ENCODE results near the gene ATE1. TPM values are rescaled to one million over a fixed set of nuclear protein-coding genes. Genes with fewer than 3 reads are reported as not detected.
"Not testable (repeated sequence)": the region's sequence is repeated elsewhere in the genome, so short reads cannot be mapped to it uniquely, and the experiment has no call there.

Gene ATE1
- total RNA-seq, 1 donor from 2014 or later: 21.9 TPM

- TF ChIP-seq CTCF (IDR thresholded peaks at IDR 0.05) (no peak), POLR2AphosphoS5 (IDR thresholded peaks at IDR 0.05; ENCODE audit: insufficient read depth in 1 of 2, low read depth in 1 of 2) (no peak), POLR2A (IDR thresholded peaks at IDR 0.05) (no peak)
- no peak overlapping the region for H3K27ac ChIP-seq
- no peak overlapping the region for H3K4me3 ChIP-seq
- H3K27me3 ChIP-seq: no peaks in the 10 kb centered on the region
- no peaks in the 10 kb centered on the region for H3K36me3 ChIP-seq
- H3K9me3 ChIP-seq: no peaks in the 10 kb centered on the region
- no peak for DNase-seq (ENCODE audit: extremely low spot score in 2 of 2)
- intact Hi-C loops (cut with DNase I): no loop called here
- H3K4me1 ChIP-seq: no peaks in the 10 kb centered on the region
Observed at GRCh38 chr10:121766426-121766825, 161.4 kb downstream of the ATE1 start.

- peaks cover under 1% of the 10 kb centered on the region for H3K9me3 ChIP-seq
- no peak for DNase-seq (ENCODE audit: extremely low spot score in 2 of 2)
- H3K4me1 ChIP-seq: no peaks in the 10 kb centered on the region
- TF ChIP-seq POLR2A (IDR thresholded peaks at IDR 0.05) (no peak), POLR2AphosphoS5 (IDR thresholded peaks at IDR 0.05; ENCODE audit: insufficient read depth in 1 of 2, low read depth in 1 of 2) (no peak), CTCF (IDR thresholded peaks at IDR 0.05) (no peak)
- no peak overlapping the region for H3K27ac ChIP-seq
- H3K27me3 ChIP-seq: no peaks in the 10 kb centered on the region
- no peaks in the 10 kb centered on the region for H3K36me3 ChIP-seq
- H3K4me3 ChIP-seq: no peak overlapping the region
- intact Hi-C loops (cut with DNase I): no loop called here
Observed at GRCh38 chr10:121765204-121765603, 162.6 kb downstream of the ATE1 start.

- intact Hi-C loops (cut with DNase I): no loop called here
- no peak for DNase-seq (ENCODE audit: extremely low spot score in 2 of 2)
- H3K27me3 ChIP-seq: no peaks in the 10 kb centered on the region
- no peaks in the 10 kb centered on the region for H3K4me1 ChIP-seq
- no peak overlapping the region for H3K4me3 ChIP-seq
- H3K27ac ChIP-seq: no peak overlapping the region
- peaks cover 6% of the 10 kb centered on the region for H3K9me3 ChIP-seq
- peaks cover 0 to 2% of the 10 kb centered on the region in 2 donors for H3K36me3 ChIP-seq
- TF ChIP-seq POLR2AphosphoS5 (IDR thresholded peaks at IDR 0.05; ENCODE audit: insufficient read depth in 1 of 2, low read depth in 1 of 2) (no peak), CTCF (IDR thresholded peaks at IDR 0.05) (no peak), POLR2A (IDR thresholded peaks at IDR 0.05) (no peak)
Observed at GRCh38 chr10:121764233-121764942, 163.4 kb downstream of the ATE1 start.

GRCh38 chr10:121757241-121757640 is 170.6 kb downstream of the ATE1 start:
- H3K4me3 ChIP-seq; DNase-seq (ENCODE audit: extremely low spot score in 2 of 2); intact Hi-C loops (cut with DNase I); H3K27me3 ChIP-seq; H3K27ac ChIP-seq: not testable (repeated sequence)
- Histone ChIP-seq H3K36me3 (peaks cover 0 to 21% of the 10 kb centered on the region in 2 donors), H3K4me1 (peaks cover 13% of the 10 kb centered on the region), H3K9me3 (peaks cover 16% of the 10 kb centered on the region)

GRCh38 chr10:121755496-121755895 is 172.3 kb downstream of the ATE1 start:
- H3K27me3 ChIP-seq; intact Hi-C loops (cut with DNase I); DNase-seq (ENCODE audit: extremely low spot score in 2 of 2); H3K27ac ChIP-seq; H3K4me3 ChIP-seq: not testable (repeated sequence)
- H3K9me3 ChIP-seq: peaks cover 16% of the 10 kb centered on the region
- peaks cover 0 to 21% of the 10 kb centered on the region in 2 donors for H3K36me3 ChIP-seq
- peaks cover 13% of the 10 kb centered on the region for H3K4me1 ChIP-seq

- no peak overlapping the region for H3K4me3 ChIP-seq
- intact Hi-C loops (cut with DNase I): no loop called here
- TF ChIP-seq POLR2A (IDR thresholded peaks at IDR 0.05): no peak
- TF ChIP-seq POLR2AphosphoS5 (IDR thresholded peaks at IDR 0.05; ENCODE audit: insufficient read depth in 1 of 2, low read depth in 1 of 2): no peak
- no peak for TF ChIP-seq CTCF (IDR thresholded peaks at IDR 0.05)
- peaks cover 9% of the 10 kb centered on the region for H3K9me3 ChIP-seq
- peaks cover 0 to 21% of the 10 kb centered on the region in 2 donors for H3K36me3 ChIP-seq
- peaks cover 13% of the 10 kb centered on the region for H3K4me1 ChIP-seq
- H3K27me3 ChIP-seq: no peaks in the 10 kb centered on the region
- no peak for DNase-seq (ENCODE audit: extremely low spot score in 2 of 2)
- no peak overlapping the region for H3K27ac ChIP-seq
Observed at GRCh38 chr10:121754666-121755065, 173.2 kb downstream of the ATE1 start.

Measured in vagina (tissue), 2 donors.